Thyroid gland (tissue), 4 donors: ENCODE measurements around the gene PRPF38A. TPM values are rescaled to one million over a fixed set of nuclear protein-coding genes. Genes with fewer than 3 reads are reported as not detected.

Experiments used
- DNase-seq, 2 donors: peaks; one replicate each; pipeline ENCODE4 v3.0.0-alpha.2; 2019
- H3K27ac ChIP-seq, 3 donors: fragments of 200-600 bp; sonication (generic); 1 replicate in 2 of 3; 2 replicates in 1 of 3; pipeline ENCODE4 v1.5.1; 2016 to 2019; ENCODE audit warnings: mild to moderate bottlenecking in 1 of 3, moderate library complexity in 1 of 3
- H3K27me3 ChIP-seq: fragments of 200-600 bp; sonication (generic); one replicate; pipeline ENCODE4 v1.5.1; 2019
- H3K36me3 ChIP-seq, 2 donors: fragments of 200-600 bp; sonication (generic); one replicate each; pipeline ENCODE4 v1.5.1; 2016 to 2019
- H3K4me1 ChIP-seq, 2 donors: fragments of 200-600 bp; sonication (generic); one replicate each; pipeline ENCODE4 v1.5.1; 2017 to 2019
- H3K4me3 ChIP-seq, 3 donors: fragments of 200-600 bp; sonication (generic); replicated peaks in 1 of 3; 1 replicate in 2 of 3; 2 replicates in 1 of 3; pipeline ENCODE4 v1.5.1; 2016; ENCODE audit warnings: mild to moderate bottlenecking in 1 of 3
- H3K9me3 ChIP-seq: fragments of 200-600 bp; sonication (generic); one replicate; pipeline ENCODE4 v1.5.1; 2017
- POLR2A ChIP-seq, 2 donors: fragments of 450-650 bp; IDR thresholded peaks; one replicate each; pipeline ENCODE4 v1.6.1; 2017; ENCODE audit warnings: antibody characterized with exemption in 2 of 2, mild to moderate bottlenecking in 2 of 2, moderate library complexity in 1 of 2
- WGBS, 2 donors: methylation state at CpG; one replicate each; pipeline ENCODE4 v1.1.5; 2017; 5-methylcytosine and 5-hydroxymethylcytosine counted together
- intact Hi-C: fragments of 100-400 bp; cut with DNase I; formaldehyde crosslinking; loops from one replicate; pipeline ENCODE4 v1.15.1; 2023
- total RNA-seq, 4 donors: library from RNA; depleted of rRNA; stranded (reverse); fragments of >200 nt; gene quantifications; one replicate each; pipeline ENCODE4 v1.2.3, GENCODE V29; 2016
- TF ChIP-seq, protein P1 (sequence below), 6 experiments: fragments of 200-600 bp in 3 of 6; fragments of 450-650 bp in 3 of 6; sonication (generic) in 3 of 6; IDR thresholded peaks; one replicate each; pipeline ENCODE4 v1.5.1; 2016 to 2019; ENCODE audit warnings: antibody characterized with exemption in 6 of 6, mild to moderate bottlenecking in 2 of 6, inconsistent platforms in 1 of 6, moderate library complexity in 1 of 6

PRPF38A gene
- total RNA-seq, 4 donors from 2014 or later: 19.9 to 31.3 (median 21.7) TPM

- H3K4me3 ChIP-seq: no peak overlapping the region
Observed at GRCh38 chr1:52364235-52364839, 40.1 kb upstream of the PRPF38A start.

DNA sequence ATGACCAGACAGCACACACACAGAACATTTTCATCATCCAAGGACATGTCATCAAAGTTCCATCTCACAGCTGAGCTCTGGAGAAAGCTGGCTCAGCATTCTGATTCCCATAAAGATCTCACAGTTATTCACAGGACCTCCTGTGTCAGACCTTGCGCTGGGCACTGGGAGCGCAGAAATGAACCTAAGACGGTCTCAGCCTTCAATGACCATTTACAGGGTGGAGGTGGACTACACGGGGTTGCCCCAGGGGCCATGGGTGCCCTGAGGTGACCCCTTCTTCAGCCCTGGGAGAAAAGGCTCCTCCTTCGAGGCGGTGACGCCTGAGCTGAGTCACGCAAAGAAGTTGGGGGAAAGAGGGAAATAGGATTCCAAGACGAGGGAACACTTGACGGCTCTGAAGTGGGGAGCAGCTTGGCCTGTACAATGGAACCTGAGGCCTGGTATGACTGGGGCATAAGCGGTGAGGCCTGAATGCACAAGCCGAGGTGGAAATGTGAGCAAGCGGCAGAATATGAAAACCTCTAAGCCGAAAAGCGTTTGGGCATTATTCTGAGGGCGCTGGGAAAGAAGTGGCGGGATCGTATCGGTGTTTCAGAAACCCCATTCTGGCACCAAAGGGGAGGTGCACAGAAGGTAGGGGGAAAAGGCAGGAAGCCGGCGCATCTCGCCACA lies 39.2 kb upstream of the PRPF38A start:
- 8 to 10% methylated on average over 22 of the region's 22 CpGs for WGBS, 2 donors
- no peaks in the 10 kb centered on the region for H3K27me3 ChIP-seq
- peak overlapping the region; percentile 87 to 94 (median 88) for H3K27ac ChIP-seq
- TF ChIP-seq, protein P1, sequence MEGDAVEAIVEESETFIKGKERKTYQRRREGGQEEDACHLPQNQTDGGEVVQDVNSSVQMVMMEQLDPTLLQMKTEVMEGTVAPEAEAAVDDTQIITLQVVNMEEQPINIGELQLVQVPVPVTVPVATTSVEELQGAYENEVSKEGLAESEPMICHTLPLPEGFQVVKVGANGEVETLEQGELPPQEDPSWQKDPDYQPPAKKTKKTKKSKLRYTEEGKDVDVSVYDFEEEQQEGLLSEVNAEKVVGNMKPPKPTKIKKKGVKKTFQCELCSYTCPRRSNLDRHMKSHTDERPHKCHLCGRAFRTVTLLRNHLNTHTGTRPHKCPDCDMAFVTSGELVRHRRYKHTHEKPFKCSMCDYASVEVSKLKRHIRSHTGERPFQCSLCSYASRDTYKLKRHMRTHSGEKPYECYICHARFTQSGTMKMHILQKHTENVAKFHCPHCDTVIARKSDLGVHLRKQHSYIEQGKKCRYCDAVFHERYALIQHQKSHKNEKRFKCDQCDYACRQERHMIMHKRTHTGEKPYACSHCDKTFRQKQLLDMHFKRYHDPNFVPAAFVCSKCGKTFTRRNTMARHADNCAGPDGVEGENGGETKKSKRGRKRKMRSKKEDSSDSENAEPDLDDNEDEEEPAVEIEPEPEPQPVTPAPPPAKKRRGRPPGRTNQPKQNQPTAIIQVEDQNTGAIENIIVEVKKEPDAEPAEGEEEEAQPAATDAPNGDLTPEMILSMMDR (IDR thresholded peaks at IDR 0.05): no peak
- TF ChIP-seq POLR2A (IDR thresholded peaks at IDR 0.05): peak; percentile 1 to 21
- intact Hi-C loops: loop anchor here (10.0 kb wide), 1 partner anchor 310 kb away; the partner anchor contains the start of genes BTF3L4 and TXNDC12
- H3K9me3 ChIP-seq: no peaks in the 10 kb centered on the region
- H3K4me3 ChIP-seq: peak overlapping the region; percentile 59 to 98 (median 90)
- H3K4me1 ChIP-seq: peaks cover 12 to 13% of the 10 kb centered on the region in 2 donors
- DNase-seq: peak; percentile 70 to 71
- peaks cover 21 to 23% of the 10 kb centered on the region in 2 donors for H3K36me3 ChIP-seq

More at GRCh38 chr1:52364235-52364839, 40.1 kb upstream of the PRPF38A start:
- H3K4me1 ChIP-seq: peaks cover 12 to 13% of the 10 kb centered on the region in 2 donors
- TF ChIP-seq POLR2A (IDR thresholded peaks at IDR 0.05): no peak
- TF ChIP-seq, protein P1 (IDR thresholded peaks at IDR 0.05): no peak
- peaks cover 30 to 32% of the 10 kb centered on the region in 2 donors for H3K36me3 ChIP-seq
- no peak for DNase-seq
- WGBS, 2 donors: 76 to 80% methylated on average over 4 to 5 of the region's 5 CpGs
- H3K27ac ChIP-seq: peak overlapping the region in 1 of 3 donors; percentile 87
- intact Hi-C loops: loop anchor here (10.0 kb wide), 1 partner anchor 310 kb away; the partner anchor contains the start of genes BTF3L4 and TXNDC12
- H3K27me3 ChIP-seq: no peaks in the 10 kb centered on the region
- H3K9me3 ChIP-seq: no peaks in the 10 kb centered on the region

DNA sequence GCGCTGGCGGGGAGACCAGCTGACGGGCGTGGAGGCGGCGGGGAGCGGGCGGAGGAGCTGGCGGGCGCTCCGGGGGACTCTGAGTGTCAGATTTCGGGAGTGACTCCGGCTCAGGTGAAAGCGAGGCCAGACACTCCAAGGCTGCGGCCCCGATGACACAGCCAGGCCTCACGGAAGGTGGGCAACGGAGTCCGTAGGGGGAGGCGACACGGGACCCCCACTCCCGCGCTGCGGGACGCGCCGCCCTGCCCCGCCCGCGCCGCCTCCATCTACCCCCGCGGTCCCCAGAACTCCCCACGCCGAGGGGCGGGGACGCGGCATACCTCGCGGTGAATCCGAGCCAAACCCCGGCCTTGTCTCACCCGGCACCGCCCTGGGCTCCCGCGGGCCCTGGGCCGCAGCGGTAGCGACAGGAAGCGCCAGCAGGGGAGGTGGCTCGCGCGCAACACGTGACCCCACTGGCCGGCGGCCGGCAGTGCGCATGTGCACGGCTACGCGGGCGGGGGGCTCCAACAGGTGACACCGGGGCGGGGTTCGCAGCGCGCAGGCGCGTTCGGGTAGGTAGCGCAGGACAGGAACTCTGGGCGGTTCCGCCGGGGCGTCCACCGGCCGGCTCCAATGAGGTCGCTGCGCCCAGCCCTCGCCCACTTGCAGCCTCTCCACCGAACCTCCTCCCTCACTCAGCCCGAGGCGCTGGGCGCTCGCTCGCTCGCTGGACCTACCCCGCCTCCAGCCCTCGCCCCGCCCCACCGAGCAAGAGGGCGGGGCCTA lies 38.5 kb upstream of the PRPF38A start, which contains the start of gene CC2D1B:
Gene CC2D1B, minus strand, starts transcription at position 460 of the 771 bp plus-strand sequence. CDS start 1,585 bp downstream, outside the sequence.
- peak; percentile 100 for DNase-seq
- Histone ChIP-seq H3K4me3 (peak within 1 kb of the TSS; percentile 59 to 98 (median 90)), H3K36me3 (peaks cover 14 to 16% of the 10 kb centered on the region in 2 donors), H3K9me3 (no peaks in the 10 kb centered on the region), H3K4me1 (peaks cover 12 to 13% of the 10 kb centered on the region in 2 donors), H3K27ac (peak within 1 kb of the TSS; percentile 87 to 94 (median 88)), H3K27me3 (no peaks in the 10 kb centered on the region)
- intact Hi-C loops: loop anchor here (10.0 kb wide), 1 partner anchor 311 kb away; the partner anchor contains the start of genes BTF3L4 and TXNDC12
- 0 to 2% methylated on average over 14 to 20 of the region's 92 CpGs for WGBS, 2 donors
- TF ChIP-seq POLR2A (IDR thresholded peaks at IDR 0.05): peak; percentile 71 to 93
- TF ChIP-seq, protein P1 (IDR thresholded peaks at IDR 0.05): peak in 3 of 6 experiments; percentile 29 to 59 (median 33)

DNA sequence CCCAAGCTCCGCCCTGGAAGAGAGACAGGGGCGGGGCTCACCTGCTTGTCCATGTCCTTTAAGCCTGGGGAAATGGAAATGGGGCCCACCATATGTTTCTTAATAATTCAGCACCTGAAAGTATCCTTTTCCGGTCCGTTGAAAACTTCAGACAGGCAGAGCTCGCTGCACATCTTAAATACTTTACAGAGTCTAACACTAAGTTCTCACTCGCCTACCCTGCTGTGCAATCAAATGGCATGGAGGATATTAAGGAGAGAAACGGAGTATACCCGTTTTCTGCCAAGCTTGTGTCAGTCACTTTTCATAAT lies 37.9 kb upstream of the PRPF38A start:
- 25 to 26% methylated on average over 8 of the region's 8 CpGs for WGBS, 2 donors
- Histone ChIP-seq H3K9me3 (no peaks in the 10 kb centered on the region), H3K4me3 (peak overlapping the region in 2 of 3 donors; percentile 3 to 90), H3K27me3 (no peaks in the 10 kb centered on the region), H3K36me3 (peaks cover 9 to 11% of the 10 kb centered on the region in 2 donors), H3K27ac (peak overlapping the region; percentile 87 to 94 (median 88)), H3K4me1 (peaks cover 12 to 13% of the 10 kb centered on the region in 2 donors)
- intact Hi-C loops: loop anchor here (10.0 kb wide), 1 partner anchor 312 kb away; the partner anchor contains the start of genes BTF3L4 and TXNDC12
- DNase-seq: no peak
- TF ChIP-seq POLR2A (IDR thresholded peaks at IDR 0.05): no peak
- TF ChIP-seq, protein P1 (IDR thresholded peaks at IDR 0.05): no peak
